Gastrocnemius medialis (tissue), 4 donors: ENCODE data around the gene EPHB2. TPM values are rescaled to one million over a fixed set of nuclear protein-coding genes. Genes with fewer than 3 reads are reported as not detected.
"Not testable (repeated sequence)": the region's sequence is repeated elsewhere in the genome, so short reads cannot be mapped to it uniquely, and the experiment has no call there.

ENCODE experiments used
- ATAC-seq, 2 donors: fragments of 150-250 bp; one replicate each; pipeline ENCODE4 v1.9.1; 2016
- DNase-seq, 2 donors: peaks; one replicate each; pipeline ENCODE4 v3.0.0-alpha.2; 2019
- H3K27ac ChIP-seq, 4 donors: fragments of 200-600 bp; sonication (generic); 1 replicate in 1 of 4; 2 replicates in 3 of 4; pipeline ENCODE4 v1.5.1; 2016 to 2018; ENCODE audit warnings: mild to moderate bottlenecking in 2 of 4, moderate library complexity in 1 of 4
- H3K27me3 ChIP-seq, 3 donors: fragments of 200-600 bp; sonication (generic) in 2 of 3; 1 replicate in 1 of 3; 2 replicates in 2 of 3; pipeline versions ENCODE4 v1.5.1 to v1.6.0; 2016 to 2019; ENCODE audit warnings: mild to moderate bottlenecking in 1 of 3, moderate library complexity in 1 of 3
- H3K36me3 ChIP-seq, 2 donors: fragments of 200-600 bp; sonication (generic) in 1 of 2; one replicate each; pipeline ENCODE4 v1.5.1; 2017 to 2018
- H3K4me1 ChIP-seq, 2 donors: fragments of 200-600 bp; sonication (generic) in 1 of 2; one replicate each; pipeline ENCODE4 v1.5.1; 2016 to 2017; ENCODE audit warnings: mild to moderate bottlenecking in 2 of 2
- H3K4me3 ChIP-seq, 4 donors: fragments of 200-600 bp; sonication (generic) in 3 of 4; 1 replicate in 1 of 4; 2 replicates in 3 of 4; pipeline ENCODE4 v1.5.1; 2016 to 2019; ENCODE audit warnings: mild to moderate bottlenecking in 2 of 4
- H3K9me3 ChIP-seq, 3 donors: fragments of 200-600 bp; sonication (generic) in 2 of 3; 1 replicate in 1 of 3; 2 replicates in 2 of 3; pipeline ENCODE4 v1.5.1; 2016 to 2019
- CTCF ChIP-seq, 5 experiments: fragments of 450-650 bp in 3 of 5; fragments of 200-600 bp in 2 of 5; sonication (generic) in 2 of 5; IDR thresholded peaks in 4 of 5; conservative IDR thresholded peaks in 1 of 5; 1 replicate in 4 of 5; 2 replicates in 1 of 5; pipeline ENCODE4 v1.5.1; 2016 to 2019; ENCODE audit warnings: antibody characterized with exemption in 5 of 5, mild to moderate bottlenecking in 3 of 5, moderate library complexity in 3 of 5
- POLR2A ChIP-seq, 2 donors: fragments of 450-650 bp; IDR thresholded peaks; one replicate each; pipeline ENCODE4 v1.6.1; 2017; ENCODE audit warnings: antibody characterized with exemption in 2 of 2, mild to moderate bottlenecking in 2 of 2, moderate library complexity in 2 of 2
- in situ Hi-C, 4 donors: fragments of 200-750 bp; cut with MboI; loops; one replicate each; pipeline versions ENCODE4 v1.15.0 to v1.8.0; 2017; ENCODE audit warnings: low sequenced_read_pairs in 4 of 4
- intact Hi-C: fragments of 100-400 bp; cut with DNase I; formaldehyde crosslinking; loops from one replicate; pipeline ENCODE4 v1.15.1; 2023; ENCODE audit warnings: low total_unique reads
- total RNA-seq, 4 donors: library from RNA; depleted of rRNA; stranded (reverse); fragments of >200 nt; gene quantifications; one replicate each; pipeline versions ENCODE4 v1.1.0 to v1.2.3, GENCODE V29; 2016

Gene EPHB2
- total RNA-seq, 4 donors from 2014 or later, result 0.07 to 0.58 (median 0.24) TPM; not detected in 1

GRCh38 chr1:22674410-22674749 is 36.3 kb upstream of the EPHB2 start:
- Histone ChIP-seq H3K36me3 (no peaks in the 10 kb centered on the region), H3K27me3 (peaks cover 28 to 39% (median 35%) of the 10 kb centered on the region in 3 donors), H3K27ac (no peak overlapping the region), H3K4me3 (no peak overlapping the region), H3K9me3 (no peaks in the 10 kb centered on the region), H3K4me1 (no peaks in the 10 kb centered on the region)
- ATAC-seq (no peak), DNase-seq (no peak)
- no peak for TF ChIP-seq CTCF (IDR thresholded peaks at IDR 0.05 in 4 of 5, conservative IDR thresholded peaks at IDR 0.05 in 1 of 5)
- no peak for TF ChIP-seq POLR2A (IDR thresholded peaks at IDR 0.05)
- intact Hi-C loops, result no loop called here
- in situ Hi-C loops, result no loop called here

GRCh38 chr1:22676151-22676550 is 34.5 kb upstream of the EPHB2 start:
- H3K27me3 ChIP-seq, result peaks cover 19 to 36% (median 27%) of the 10 kb centered on the region in 3 donors
- H3K36me3 ChIP-seq, H3K27ac ChIP-seq, H3K9me3 ChIP-seq, intact Hi-C loops, H3K4me3 ChIP-seq, DNase-seq, in situ Hi-C loops, H3K4me1 ChIP-seq, ATAC-seq: not testable (repeated sequence)

GRCh38 chr1:22676916-22677583 is 33.6 kb upstream of the EPHB2 start:
- H3K4me3 ChIP-seq, result no peak overlapping the region
- peaks cover 10 to 33% (median 18%) of the 10 kb centered on the region in 3 donors for H3K27me3 ChIP-seq
- intact Hi-C loops (no loop called here), in situ Hi-C loops (no loop called here)
- no peak for DNase-seq
- no peaks in the 10 kb centered on the region for H3K9me3 ChIP-seq
- TF ChIP-seq CTCF (IDR thresholded peaks at IDR 0.05 in 4 of 5, conservative IDR thresholded peaks at IDR 0.05 in 1 of 5), result no peak
- no peak for TF ChIP-seq POLR2A (IDR thresholded peaks at IDR 0.05)
- H3K4me1 ChIP-seq, result no peaks in the 10 kb centered on the region
- ATAC-seq, result no peak
- H3K27ac ChIP-seq, result no peak overlapping the region
- H3K36me3 ChIP-seq, result no peaks in the 10 kb centered on the region

DNA sequence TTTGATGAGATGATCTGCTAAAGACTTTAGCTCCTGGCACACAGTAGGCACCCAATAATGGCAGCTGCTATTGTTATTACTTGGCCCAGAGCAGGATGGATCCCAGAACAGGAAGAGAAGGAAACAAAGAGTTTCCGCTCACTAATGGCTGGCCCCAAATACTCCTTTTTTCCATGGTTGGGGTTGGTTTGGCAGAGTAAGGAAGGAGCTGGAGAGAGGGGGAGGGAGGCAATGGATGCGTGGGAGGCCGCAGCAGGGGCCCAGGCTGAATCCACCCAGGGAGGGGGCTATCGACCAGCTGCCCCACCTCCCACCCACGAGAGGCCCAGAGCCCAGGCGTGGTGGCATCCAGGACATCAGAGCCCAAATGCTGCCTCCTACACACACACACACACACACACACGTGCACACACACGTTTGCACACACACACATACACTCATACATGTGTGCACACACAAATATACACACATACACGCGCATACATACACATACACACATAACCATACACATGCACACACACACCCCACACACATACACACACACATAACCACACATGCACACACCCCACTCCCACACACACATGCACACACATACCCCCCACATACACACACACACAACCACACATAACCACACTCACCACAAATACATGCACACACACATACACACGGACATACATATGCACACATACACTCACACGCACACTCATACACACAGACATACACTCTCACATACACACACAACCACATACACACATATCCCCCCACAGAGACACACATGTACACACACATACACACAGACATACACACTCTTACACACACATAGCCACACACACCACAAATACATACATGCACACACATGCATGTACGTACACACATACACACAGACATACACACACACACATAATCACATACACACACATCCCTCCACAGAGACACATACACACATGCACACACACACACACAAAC is 32.4 kb upstream of the EPHB2 start:
- TF ChIP-seq CTCF (IDR thresholded peaks at IDR 0.05 in 4 of 5, conservative IDR thresholded peaks at IDR 0.05 in 1 of 5) (no peak), POLR2A (IDR thresholded peaks at IDR 0.05) (no peak)
- H3K27ac ChIP-seq, result no peak overlapping the region
- ATAC-seq (no peak), DNase-seq (no peak)
- no peaks in the 10 kb centered on the region for H3K9me3 ChIP-seq
- no peaks in the 10 kb centered on the region for H3K4me1 ChIP-seq
- H3K27me3 ChIP-seq, result peaks cover 5 to 25% (median 9%) of the 10 kb centered on the region in 3 donors
- in situ Hi-C loops, result no loop called here
- intact Hi-C loops, result no loop called here
- no peaks in the 10 kb centered on the region for H3K36me3 ChIP-seq
- no peak overlapping the region for H3K4me3 ChIP-seq

GRCh38 chr1:22680726-22681125 is 29.9 kb upstream of the EPHB2 start:
- no peak for TF ChIP-seq POLR2A (IDR thresholded peaks at IDR 0.05)
- TF ChIP-seq CTCF (IDR thresholded peaks at IDR 0.05 in 4 of 5, conservative IDR thresholded peaks at IDR 0.05 in 1 of 5), result no peak
- no peak for ATAC-seq
- intact Hi-C loops (no loop called here), in situ Hi-C loops (no loop called here)
- H3K9me3 ChIP-seq, result no peaks in the 10 kb centered on the region
- no peak for DNase-seq
- no peaks in the 10 kb centered on the region for H3K36me3 ChIP-seq
- no peak overlapping the region for H3K4me3 ChIP-seq
- no peak overlapping the region for H3K27ac ChIP-seq
- H3K4me1 ChIP-seq, result no peaks in the 10 kb centered on the region
- H3K27me3 ChIP-seq, result peaks cover 3 to 18% (median 3%) of the 10 kb centered on the region in 3 donors
